Transverse colon (tissue), 4 donors: ENCODE results near the gene DLGAP1. TPM values are rescaled to one million over a fixed set of nuclear protein-coding genes. Genes with fewer than 3 reads are reported as not detected.
"Not testable (repeated sequence)": the region's sequence is repeated elsewhere in the genome, so short reads cannot be mapped to it uniquely, and the experiment has no call there.

Experiments used
- DNase-seq: peaks from one replicate; pipeline ENCODE4 v3.0.0-alpha.2; 2019
- H3K27ac ChIP-seq, 4 donors: fragments of 200-600 bp; sonication (generic); 2 replicates each; pipeline ENCODE4 v1.5.1; 2016 to 2018; ENCODE audit warnings: inconsistent platforms in 4 of 4
- H3K27me3 ChIP-seq: fragments of 200-600 bp; sonication (generic); 2 replicates; pipeline ENCODE4 v1.5.1; 2017; ENCODE audit warnings: inconsistent platforms
- H3K36me3 ChIP-seq, 4 donors: fragments of 200-600 bp; sonication (generic); 2 replicates each; pipeline ENCODE4 v1.5.1; 2017 to 2019; ENCODE audit warnings: inconsistent platforms in 4 of 4
- H3K4me1 ChIP-seq, 4 donors: fragments of 200-600 bp; sonication (generic); 2 replicates each; pipeline ENCODE4 v1.5.1; 2017 to 2020; ENCODE audit warnings: inconsistent platforms in 4 of 4
- H3K4me3 ChIP-seq, 4 donors: fragments of 200-600 bp; sonication (generic); 1 replicate in 1 of 4; 2 replicates in 3 of 4; pipeline versions ENCODE4 v1.5.1 to v1.6.1; 2017 to 2019; ENCODE audit warnings: inconsistent platforms in 4 of 4
- H3K9me3 ChIP-seq, 2 donors: fragments of 200-600 bp; sonication (generic); 2 replicates each; pipeline ENCODE4 v1.5.1; 2017 to 2019; ENCODE audit warnings: inconsistent platforms in 2 of 2
- CTCF ChIP-seq, 5 experiments: fragments of 200-600 bp in 3 of 5; fragments of 450-650 bp in 2 of 5; sonication (generic) in 3 of 5; IDR thresholded peaks; 1 replicate in 2 of 5; 2 replicates in 3 of 5; pipeline ENCODE4 v1.5.1; 2016 to 2017; ENCODE audit warnings: antibody characterized with exemption in 5 of 5, inconsistent platforms in 3 of 5, mild to moderate bottlenecking in 2 of 5, moderate library complexity in 1 of 5
- EP300 ChIP-seq: sonication (generic); formaldehyde crosslinking; IDR thresholded peaks from one replicate; pipeline ENCODE4 v1.6.1; 2017; ENCODE audit warnings: antibody characterized with exemption, low read depth
- POLR2A ChIP-seq: fragments of 450-650 bp; IDR thresholded peaks from one replicate; pipeline ENCODE4 v1.6.1; 2016; ENCODE audit warnings: antibody characterized with exemption, mild to moderate bottlenecking, moderate library complexity
- POLR2AphosphoS5 ChIP-seq, 3 donors: sonication (generic); formaldehyde crosslinking; IDR thresholded peaks; one replicate each; pipeline ENCODE4 v1.6.1; 2016; ENCODE audit warnings: antibody characterized with exemption in 3 of 3
- WGBS, 2 donors: methylation state at CpG; one replicate each; pipeline ENCODE4 v1.1.5; 2018; ENCODE audit warnings: low coverage in 1 of 2; 5-methylcytosine and 5-hydroxymethylcytosine counted together
- in situ Hi-C, 4 donors: fragments of 200-750 bp; cut with MboI; loops; one replicate each; pipeline versions ENCODE4 v1.15.0 to v1.15.1; 2017; ENCODE audit warnings: low sequenced_read_pairs in 3 of 4, low pct_ligation_motif_present in 1 of 4, low pct_unique_long_range_greater_than_20kb in 1 of 4
- intact Hi-C: fragments of 100-400 bp; cut with DNase I; formaldehyde crosslinking; loops from one replicate; pipeline ENCODE4 v1.15.1; 2023; ENCODE audit warnings: low total_unique reads
- total RNA-seq, 4 donors: library from RNA; depleted of rRNA; stranded (reverse); fragments of >200 nt; gene quantifications; one replicate each; pipeline ENCODE4 v1.1.0, GENCODE V29; 2016

The DLGAP1 gene
- total RNA-seq, 4 donors from 2014 or later = 2.7 to 7.2 (median 3.3) TPM

- peaks cover 0 to 4% of the 10 kb centered on the region in 2 donors for H3K9me3 ChIP-seq
- H3K4me1 ChIP-seq = no peaks in the 10 kb centered on the region
- no peak overlapping the region for H3K4me3 ChIP-seq
- H3K27me3 ChIP-seq = no peaks in the 10 kb centered on the region
- no peak for DNase-seq
- H3K27ac ChIP-seq = no peak overlapping the region
- 59% methylated on average over 6 of the region's 6 CpGs for WGBS, 2 donors
- TF ChIP-seq POLR2A (no peak), EP300 (no peak), POLR2AphosphoS5 (IDR thresholded peaks at IDR 0.05) (no peak), CTCF (IDR thresholded peaks at IDR 0.05) (no peak)
- no peaks in the 10 kb centered on the region for H3K36me3 ChIP-seq
- intact Hi-C loops (loop anchor here (10.0 kb wide), 1 partner anchor 839 kb away; no protein-coding TSS in a partner anchor), in situ Hi-C loops (no loop called here)
Measured at GRCh38 chr18:4035521-4035920, 419.6 kb downstream of the DLGAP1 start.

- 50 to 75% methylated on average over 2 to 4 of the region's 4 CpGs for WGBS, 2 donors
- in situ Hi-C loops = not testable (repeated sequence)
Measured at GRCh38 chr18:4034815-4035214, 420.3 kb downstream of the DLGAP1 start.

GRCh38 chr18:4026542-4026941 lies 428.6 kb downstream of the DLGAP1 start:
- Histone ChIP-seq H3K27me3 (no peaks in the 10 kb centered on the region), H3K36me3 (no peaks in the 10 kb centered on the region), H3K4me3 (no peak overlapping the region), H3K9me3 (no peaks in the 10 kb centered on the region), H3K27ac (no peak overlapping the region), H3K4me1 (no peaks in the 10 kb centered on the region)
- in situ Hi-C loops = no loop called here
- intact Hi-C loops = no loop called here
- TF ChIP-seq POLR2A (no peak), POLR2AphosphoS5 (IDR thresholded peaks at IDR 0.05) (no peak), CTCF (IDR thresholded peaks at IDR 0.05) (no peak), EP300 (no peak)
- WGBS, 2 donors = 87% methylated on average over 1 of the region's 1 CpG; no CpG with 5 or more reads in 1 of the 2 donors
- no peak for DNase-seq

More at GRCh38 chr18:4034815-4035214, 420.3 kb downstream of the DLGAP1 start:
- intact Hi-C loops = loop anchor here (10.0 kb wide), 1 partner anchor 840 kb away; no protein-coding TSS in a partner anchor
- H3K36me3 ChIP-seq, H3K27ac ChIP-seq, H3K4me3 ChIP-seq, H3K9me3 ChIP-seq, H3K27me3 ChIP-seq, DNase-seq, H3K4me1 ChIP-seq: not testable (repeated sequence)

GRCh38 chr18:4024702-4025101 lies 430.4 kb downstream of the DLGAP1 start:
- no peak for DNase-seq
- Histone ChIP-seq H3K27ac (no peak overlapping the region), H3K4me1 (no peaks in the 10 kb centered on the region), H3K4me3 (no peak overlapping the region), H3K9me3 (no peaks in the 10 kb centered on the region), H3K27me3 (no peaks in the 10 kb centered on the region), H3K36me3 (no peaks in the 10 kb centered on the region)
- WGBS, 2 donors = 57 to 100% methylated on average over 1 to 2 of the region's 2 CpGs
- intact Hi-C loops = no loop called here
- TF ChIP-seq EP300 (no peak), POLR2AphosphoS5 (IDR thresholded peaks at IDR 0.05) (no peak), POLR2A (no peak), CTCF (IDR thresholded peaks at IDR 0.05) (no peak)
- in situ Hi-C loops = loop anchor here in 1 of 4 donors (25.0 kb wide), 1 partner anchor 737 kb away; no protein-coding TSS in a partner anchor

- intact Hi-C loops, H3K27ac ChIP-seq, H3K36me3 ChIP-seq, H3K4me1 ChIP-seq, H3K4me3 ChIP-seq, H3K27me3 ChIP-seq, DNase-seq, H3K9me3 ChIP-seq: not testable (repeated sequence)
- in situ Hi-C loops = loop anchor here in 1 of 4 donors (25.0 kb wide), 1 partner anchor 735 kb away; no protein-coding TSS in a partner anchor
- 67% methylated on average over 1 of the region's 1 CpG; no CpG with 5 or more reads in 1 of the 2 donors for WGBS, 2 donors
Measured at GRCh38 chr18:4022749-4023148, 432.4 kb downstream of the DLGAP1 start.
